Mesodermal cell (in vitro differentiated cells): ENCODE data around the gene ZNF219. TPM values are rescaled to one million over a fixed set of nuclear protein-coding genes. Genes with fewer than 3 reads are reported as not detected.
A peak's percentile ranks its signal among the peaks of the same experiment; 100 is the strongest.

ENCODE experiments used
- H3K27ac ChIP-seq: 2 replicates; pipeline ENCODE4 v1.7.0; 2013; ENCODE audit warnings: mild to moderate bottlenecking, low read depth, low read length, moderate library complexity; ENCODE audit not compliant: severe bottlenecking
- H3K36me3 ChIP-seq: 2 replicates; pipeline ENCODE4 v1.7.1; 2013; ENCODE audit warnings: mild to moderate bottlenecking, low read length, moderate library complexity; ENCODE audit not compliant: control insufficient read depth, insufficient read depth
- H3K4me1 ChIP-seq: one replicate; pipeline ENCODE4 v1.7.1; 2013; ENCODE audit warnings: mild to moderate bottlenecking, low read length; ENCODE audit not compliant: insufficient read depth, control insufficient read depth, poor library complexity, severe bottlenecking
- H3K4me3 ChIP-seq: 2 replicates; pipeline ENCODE4 v1.7.0; 2013; ENCODE audit warnings: low read length, control low read depth, mild to moderate bottlenecking; ENCODE audit not compliant: insufficient read depth, poor library complexity, severe bottlenecking; ENCODE audit errors: extremely low read depth
- H3K9me3 ChIP-seq: 2 replicates; pipeline ENCODE4 v1.7.1; 2013; ENCODE audit warnings: mild to moderate bottlenecking, low read length, moderate library complexity; ENCODE audit not compliant: control insufficient read depth
- WGBS, 2 experiments: methylation state at CpG; one replicate each; pipeline ENCODE4 v1.1.5; 2013; ENCODE audit warnings: missing lambda C conversion rate in 2 of 2; ENCODE audit not compliant: insufficient coverage in 2 of 2; 5-methylcytosine and 5-hydroxymethylcytosine counted together
- polyA plus RNA-seq, 2 experiments: library from polyadenylated mRNA; stranded (reverse); fragments of 50-300 nt; gene quantifications; one replicate each; pipeline ENCODE4 v1.2.3, GENCODE V29; 2013

The ZNF219 gene
- 37.2 TPM for polyA plus RNA-seq (2013, experiment 1 of 2)
- 29.2 TPM for polyA plus RNA-seq (2013, experiment 2 of 2)

GRCh38 chr14:21098076-21098891, at the start of gene ZNF219:
TSS of gene ZNF219 (minus strand) at chr14:21098655. CDS start at chr14:21093591, 5,064 bp downstream.
- Histone ChIP-seq H3K36me3 (peaks cover 6% of the 10 kb centered on the region), H3K9me3 (no peaks in the 10 kb centered on the region), H3K27ac (peak within 1 kb of the TSS; percentile 64), H3K4me1 (peaks cover 44% of the 10 kb centered on the region), H3K4me3 (peak within 1 kb of the TSS; percentile 47)
- 0% methylated on average over 5 to 11 of the region's 90 CpGs for WGBS, 2 experiments

DNA sequence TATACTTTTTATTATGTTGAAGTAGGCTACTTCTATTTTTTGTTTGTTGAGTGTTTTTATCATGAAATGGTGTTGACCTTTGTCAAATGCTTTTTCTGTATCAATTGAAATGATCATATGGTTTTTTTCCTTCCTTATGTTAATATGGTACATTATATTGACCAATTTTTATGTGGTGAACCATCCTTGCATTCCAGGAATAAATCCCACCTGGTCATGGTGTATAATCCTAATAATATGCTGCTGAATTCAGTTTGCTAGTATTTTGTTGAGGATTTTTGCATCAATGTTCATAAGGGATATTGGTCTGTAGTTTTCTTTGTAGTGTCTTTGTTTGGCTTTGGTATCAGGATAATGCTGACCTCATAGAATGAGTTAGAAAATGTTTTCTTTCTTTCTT, 47.0 kb upstream of the ZNF219 start:
- H3K27ac ChIP-seq, result no peak overlapping the region
- no peak overlapping the region for H3K4me3 ChIP-seq
- H3K4me1 ChIP-seq, result no peaks in the 10 kb centered on the region
- H3K9me3 ChIP-seq, result peaks cover 5% of the 10 kb centered on the region
- H3K36me3 ChIP-seq, result no peaks in the 10 kb centered on the region

GRCh38 chr14:21142357-21142756, 43.9 kb upstream of the ZNF219 start:
- Histone ChIP-seq H3K9me3 (peaks cover 5% of the 10 kb centered on the region), H3K4me1 (no peaks in the 10 kb centered on the region), H3K27ac (no peak overlapping the region), H3K36me3 (no peaks in the 10 kb centered on the region), H3K4me3 (no peak overlapping the region)
- WGBS, 2 experiments, result no CpG with 5 or more reads among the region's 1 CpG

GRCh38 chr14:21136024-21136423, 37.6 kb upstream of the ZNF219 start:
- H3K27ac ChIP-seq, result no peak overlapping the region

GRCh38 chr14:21133901-21134300, 35.4 kb upstream of the ZNF219 start:
- Histone ChIP-seq H3K4me3 (no peak overlapping the region), H3K27ac (no peak overlapping the region), H3K36me3 (no peaks in the 10 kb centered on the region), H3K4me1 (no peaks in the 10 kb centered on the region), H3K9me3 (no peaks in the 10 kb centered on the region)
- WGBS, 2 experiments, result 78% methylated on average over 1 of the region's 1 CpG; no CpG with 5 or more reads in 1 of the 2 experiments

More at GRCh38 chr14:21136024-21136423, 37.6 kb upstream of the ZNF219 start:
- no peaks in the 10 kb centered on the region for H3K36me3 ChIP-seq
- no peaks in the 10 kb centered on the region for H3K4me1 ChIP-seq
- no peaks in the 10 kb centered on the region for H3K9me3 ChIP-seq
- WGBS, 2 experiments, result 28 to 31% methylated on average over 1 of the region's 1 CpG
- no peak overlapping the region for H3K4me3 ChIP-seq

DNA sequence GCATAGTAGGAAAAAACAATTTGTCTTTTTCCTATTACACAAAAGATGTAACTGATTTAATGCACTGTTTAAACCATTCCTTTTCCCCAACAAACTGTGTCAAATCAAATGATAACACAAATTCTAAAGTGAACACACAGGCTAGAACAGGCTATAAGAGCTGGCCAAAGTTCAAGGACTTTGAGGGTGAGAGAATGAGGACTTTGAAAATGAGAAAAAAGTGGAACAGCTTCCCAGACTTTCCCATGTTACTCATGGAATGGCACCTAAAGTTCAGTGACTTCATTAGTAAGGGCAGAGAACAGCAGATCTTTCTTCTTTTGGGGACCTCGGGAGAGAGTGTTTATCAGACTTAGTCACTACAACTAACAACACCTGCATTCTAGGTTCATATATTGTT, 25.0 kb upstream of the ZNF219 start:
- no peaks in the 10 kb centered on the region for H3K9me3 ChIP-seq
- no peak overlapping the region for H3K4me3 ChIP-seq
- H3K27ac ChIP-seq, result no peak overlapping the region
- WGBS, 2 experiments, result no CpG with 5 or more reads among the region's 1 CpG
- no peaks in the 10 kb centered on the region for H3K36me3 ChIP-seq
- no peaks in the 10 kb centered on the region for H3K4me1 ChIP-seq

DNA sequence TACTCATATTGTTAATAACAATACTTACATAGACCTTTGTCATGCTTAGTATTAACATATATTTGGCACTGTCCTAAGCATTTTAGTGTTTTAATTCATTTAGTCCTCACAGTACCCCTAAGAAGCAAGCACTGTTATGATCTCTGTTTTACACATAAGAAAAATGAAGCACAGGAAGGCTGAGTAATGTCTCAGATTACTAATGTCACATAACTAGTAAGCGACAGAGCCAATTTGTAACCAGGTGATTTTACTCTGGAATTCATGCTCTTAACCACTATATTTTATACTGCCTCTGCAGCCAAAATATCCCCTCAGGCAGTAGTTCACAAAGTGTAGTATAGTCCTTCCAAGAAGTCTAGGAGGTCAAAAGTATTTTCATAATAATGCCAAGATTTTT, 22.7 kb upstream of the ZNF219 start:
- no peak overlapping the region for H3K27ac ChIP-seq
- H3K36me3 ChIP-seq, result no peaks in the 10 kb centered on the region
- 100% methylated on average over 1 of the region's 1 CpG; no CpG with 5 or more reads in 1 of the 2 experiments for WGBS, 2 experiments
- H3K9me3 ChIP-seq, result no peaks in the 10 kb centered on the region
- no peak overlapping the region for H3K4me3 ChIP-seq
- H3K4me1 ChIP-seq, result no peaks in the 10 kb centered on the region

- Histone ChIP-seq H3K27ac (no peak overlapping the region), H3K4me3 (no peak overlapping the region), H3K36me3 (no peaks in the 10 kb centered on the region), H3K9me3 (no peaks in the 10 kb centered on the region), H3K4me1 (no peaks in the 10 kb centered on the region)
- WGBS, 2 experiments, result 77 to 100% methylated on average over 1 to 2 of the region's 6 CpGs
Observed at GRCh38 chr14:21120686-21121085, 22.2 kb upstream of the ZNF219 start.

GRCh38 chr14:21118933-21119332, 20.5 kb upstream of the ZNF219 start:
- 80% methylated on average over 1 of the region's 3 CpGs; no CpG with 5 or more reads in 1 of the 2 experiments for WGBS, 2 experiments
- Histone ChIP-seq H3K4me3 (no peak overlapping the region), H3K27ac (no peak overlapping the region), H3K9me3 (no peaks in the 10 kb centered on the region), H3K4me1 (no peaks in the 10 kb centered on the region), H3K36me3 (no peaks in the 10 kb centered on the region)

DNA sequence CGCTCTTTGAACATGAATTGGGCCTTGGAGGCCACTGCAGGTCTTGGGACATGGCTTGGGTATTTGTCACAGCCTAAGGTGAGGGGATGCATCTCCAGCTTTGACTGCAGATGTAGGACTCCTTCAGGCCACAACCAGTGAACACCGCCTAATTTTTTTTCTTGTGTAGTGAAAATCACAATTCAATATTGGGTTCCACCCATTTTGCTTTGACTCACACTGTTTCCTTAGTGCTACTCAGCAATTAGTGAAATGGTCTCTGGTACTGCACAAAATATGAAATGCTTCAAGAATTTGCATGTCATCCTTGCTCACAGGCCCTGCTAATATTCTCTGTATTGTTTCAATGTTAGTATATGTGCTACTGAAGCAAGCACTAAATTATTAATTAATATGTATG, 14.9 kb upstream of the ZNF219 start:
- H3K4me1 ChIP-seq, result no peaks in the 10 kb centered on the region
- no peak overlapping the region for H3K27ac ChIP-seq
- no peaks in the 10 kb centered on the region for H3K9me3 ChIP-seq
- WGBS, 2 experiments, result 94 to 100% methylated on average over 1 to 2 of the region's 2 CpGs
- no peaks in the 10 kb centered on the region for H3K36me3 ChIP-seq
- no peak overlapping the region for H3K4me3 ChIP-seq

GRCh38 chr14:21112255-21112654, 13.8 kb upstream of the ZNF219 start:
- Histone ChIP-seq H3K36me3 (no peaks in the 10 kb centered on the region), H3K9me3 (no peaks in the 10 kb centered on the region)
- WGBS, 2 experiments, result 100% methylated on average over 1 to 2 of the region's 4 CpGs

More at GRCh38 chr14:21112255-21112654, 13.8 kb upstream of the ZNF219 start:
- Histone ChIP-seq H3K4me1 (peaks cover 9% of the 10 kb centered on the region), H3K4me3 (no peak overlapping the region), H3K27ac (no peak overlapping the region)
